Measurements from ENCODE around the gene TRHDE. TPM values are rescaled to one million over a fixed set of nuclear protein-coding genes. Genes with fewer than 3 reads are reported as not detected.

The TRHDE gene
- total and polyA plus RNA-seq, 2 of the 13 experiments (the other 11 are each of a cell fraction or from before 2014, with no cell fraction given) = not detected

DNA sequence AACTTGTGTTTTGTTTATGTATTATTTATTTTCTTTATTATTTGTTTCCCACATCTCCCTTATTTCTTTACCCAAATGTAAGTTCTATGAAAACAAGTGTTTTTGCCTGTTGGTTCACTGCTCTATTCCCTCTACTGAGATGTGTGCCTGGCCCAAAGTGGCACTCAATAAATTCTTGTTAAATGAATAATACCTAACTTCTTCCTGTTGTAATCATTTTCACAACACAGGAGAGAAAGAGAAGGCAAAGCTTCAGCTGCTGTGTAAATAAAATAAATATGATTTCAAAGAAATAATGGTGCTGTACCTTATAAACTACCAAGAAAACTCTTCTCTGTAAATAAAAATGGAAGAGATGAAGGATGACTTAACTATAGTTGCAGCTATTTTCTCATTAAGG, 116.2 kb downstream of the TRHDE start (continued):
- no peak for TF ChIP-seq ZBTB10 (CRISPR knock-in tag; IDR thresholded peaks at IDR 0.05; ENCODE audit: borderline replicate concordance)
- TF ChIP-seq ZNF44 (CRISPR knock-in tag; IDR thresholded peaks at IDR 0.05) = no peak
- no peak for TF ChIP-seq PAX8 (CRISPR knock-in tag; IDR thresholded peaks at IDR 0.05; ENCODE audit: borderline replicate concordance)

GRCh38 chr12:72390146-72390545, 118.0 kb downstream of the TRHDE start:
- ChIA-PET CTCF (ENCODE audit: low intra/inter-chr PET ratio, low total read pairs) (no interaction called here), POLR2A (no interaction called here)
- no peaks in the 10 kb centered on the region for H3K79me2 ChIP-seq (ENCODE audit: insufficient read depth, low read length)
- BruUV-seq (replicated peaks) = no TSS peak
- no peaks in the 10 kb centered on the region for H3K9me3 ChIP-seq (ENCODE audit: low read length)
- no peaks in the 10 kb centered on the region for H3K4me1 ChIP-seq (ENCODE audit: insufficient read depth, low read length)
- no peak overlapping the region for H2AFZ ChIP-seq (ENCODE audit: low read length)
- no peak overlapping the region for H3K4me3 ChIP-seq (replicated peaks in 1 of 3; ENCODE audit: insufficient read depth in 1 of 3, low read depth in 2 of 3, low read length in 3 of 3)
- no peaks in the 10 kb centered on the region for H3K36me3 ChIP-seq (replicated peaks in 1 of 2; ENCODE audit: control insufficient read depth in 1 of 2, insufficient read depth in 2 of 2, low read length in 2 of 2)
- ATAC-seq (no peak), DNase-seq (ENCODE audit: low spot score) (no peak), FAIRE-seq (no peak)
- H3K27ac ChIP-seq (ENCODE audit: extremely low read length, insufficient read depth, low read length) = no peak overlapping the region
- H3K9ac ChIP-seq (ENCODE audit: insufficient read depth, low read depth, low read length) = no peak overlapping the region
- H3K4me2 ChIP-seq (ENCODE audit: low read depth, low read length) = no peak overlapping the region
- WGBS (ENCODE audit: low lambda C conversion rate) = 96% methylated on average over 1 of the region's 1 CpG
- intact Hi-C loops (cut with micrococcal nuclease; ENCODE audit: unreplicated experiment) = no loop called here
- no peaks in the 10 kb centered on the region for H4K20me1 ChIP-seq (ENCODE audit: insufficient read depth, low read length)
- in situ Hi-C loops (cut with HindIII; ENCODE audit: extremely low pct_ligation_motif_present, low pct_unique_long_range_greater_than_20kb) = no loop called here
- no peaks in the 10 kb centered on the region; a peak in 1 of 5 replicates for H3K27me3 ChIP-seq (ENCODE audit: control insufficient read depth in 1 of 2, insufficient read depth in 2 of 2, low read length in 2 of 2)
- TF ChIP-seq ZSCAN9 (CRISPR knock-in tag; IDR thresholded peaks at IDR 0.05; ENCODE audit: borderline replicate concordance) = no peak
- TF ChIP-seq WIZ (CRISPR knock-in tag; IDR thresholded peaks at IDR 0.05) = no peak
- TF ChIP-seq ZNF772 (CRISPR knock-in tag; IDR thresholded peaks at IDR 0.05) = no peak
- no peak for TF ChIP-seq ZNF703 (CRISPR knock-in tag; IDR thresholded peaks at IDR 0.05; ENCODE audit: borderline replicate concordance)
- no peak for TF ChIP-seq NFE2L2 (IDR thresholded peaks at IDR 0.05; ENCODE audit: low read length)
- TF ChIP-seq ATAD3A (CRISPR knock-in tag; IDR thresholded peaks at IDR 0.05) = no peak
- TF ChIP-seq, protein P1, sequence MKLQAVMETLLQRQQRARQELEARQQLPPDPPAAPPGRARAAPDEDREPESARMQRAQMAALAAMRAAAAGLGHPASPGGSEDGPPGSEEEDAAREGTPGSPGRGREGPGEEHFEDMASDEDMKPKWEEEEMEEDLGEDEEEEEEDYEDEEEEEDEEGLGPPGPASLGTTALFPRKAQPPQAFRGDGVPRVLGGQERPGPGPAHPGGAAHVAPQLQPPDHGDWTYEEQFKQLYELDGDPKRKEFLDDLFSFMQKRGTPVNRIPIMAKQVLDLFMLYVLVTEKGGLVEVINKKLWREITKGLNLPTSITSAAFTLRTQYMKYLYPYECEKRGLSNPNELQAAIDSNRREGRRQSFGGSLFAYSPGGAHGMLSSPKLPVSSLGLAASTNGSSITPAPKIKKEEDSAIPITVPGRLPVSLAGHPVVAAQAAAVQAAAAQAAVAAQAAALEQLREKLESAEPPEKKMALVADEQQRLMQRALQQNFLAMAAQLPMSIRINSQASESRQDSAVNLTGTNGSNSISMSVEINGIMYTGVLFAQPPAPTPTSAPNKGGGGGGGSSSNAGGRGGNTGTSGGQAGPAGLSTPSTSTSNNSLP (IDR thresholded peaks at IDR 0.05; ENCODE audit: low read depth, low read length) = no peak
- TF ChIP-seq PPARG (CRISPR knock-in tag; conservative IDR thresholded peaks at IDR 0.05) = no peak
- no peak for TF ChIP-seq TAF15 (IDR thresholded peaks at IDR 0.05; ENCODE audit: low read depth, low read length, poor library complexity, severe bottlenecking)
- no peak for TF ChIP-seq NAIF1 (CRISPR knock-in tag; IDR thresholded peaks at IDR 0.05; ENCODE audit: borderline replicate concordance)
- no peak for TF ChIP-seq MYC (CRISPR knock-in tag; IDR thresholded peaks at IDR 0.05; ENCODE audit: borderline replicate concordance)
- no peak for TF ChIP-seq MIER3 (CRISPR knock-in tag; IDR thresholded peaks at IDR 0.05; ENCODE audit: borderline replicate concordance)
- TF ChIP-seq, protein P2, sequence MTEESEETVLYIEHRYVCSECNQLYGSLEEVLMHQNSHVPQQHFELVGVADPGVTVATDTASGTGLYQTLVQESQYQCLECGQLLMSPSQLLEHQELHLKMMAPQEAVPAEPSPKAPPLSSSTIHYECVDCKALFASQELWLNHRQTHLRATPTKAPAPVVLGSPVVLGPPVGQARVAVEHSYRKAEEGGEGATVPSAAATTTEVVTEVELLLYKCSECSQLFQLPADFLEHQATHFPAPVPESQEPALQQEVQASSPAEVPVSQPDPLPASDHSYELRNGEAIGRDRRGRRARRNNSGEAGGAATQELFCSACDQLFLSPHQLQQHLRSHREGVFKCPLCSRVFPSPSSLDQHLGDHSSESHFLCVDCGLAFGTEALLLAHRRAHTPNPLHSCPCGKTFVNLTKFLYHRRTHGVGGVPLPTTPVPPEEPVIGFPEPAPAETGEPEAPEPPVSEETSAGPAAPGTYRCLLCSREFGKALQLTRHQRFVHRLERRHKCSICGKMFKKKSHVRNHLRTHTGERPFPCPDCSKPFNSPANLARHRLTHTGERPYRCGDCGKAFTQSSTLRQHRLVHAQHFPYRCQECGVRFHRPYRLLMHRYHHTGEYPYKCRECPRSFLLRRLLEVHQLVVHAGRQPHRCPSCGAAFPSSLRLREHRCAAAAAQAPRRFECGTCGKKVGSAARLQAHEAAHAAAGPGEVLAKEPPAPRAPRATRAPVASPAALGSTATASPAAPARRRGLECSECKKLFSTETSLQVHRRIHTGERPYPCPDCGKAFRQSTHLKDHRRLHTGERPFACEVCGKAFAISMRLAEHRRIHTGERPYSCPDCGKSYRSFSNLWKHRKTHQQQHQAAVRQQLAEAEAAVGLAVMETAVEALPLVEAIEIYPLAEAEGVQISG (CRISPR knock-in tag; IDR thresholded peaks at IDR 0.05) = no peak
